IMR-90 (cell line): ENCODE results near the gene GTF2A2.

Source experiments
- MXI1 ChIP-seq: IDR thresholded peaks from 2 replicates; pipeline ENCODE4 v1.6.1; 2012; ENCODE audit warnings: low read depth, mild to moderate bottlenecking, low read length, moderate library complexity, borderline replicate concordance
- POLR2A ChIP-seq: IDR thresholded peaks from 2 replicates; pipeline ENCODE4 v1.6.1; 2012; ENCODE audit warnings: mild to moderate bottlenecking, low read depth, low read length
- TF ChIP-seq, protein P1 (sequence below): conservative IDR thresholded peaks from 2 replicates; pipeline ENCODE4 v1.5.1; 2012; ENCODE audit warnings: mild to moderate bottlenecking, low read depth, low read length, improper control_type of control experiment

DNA sequence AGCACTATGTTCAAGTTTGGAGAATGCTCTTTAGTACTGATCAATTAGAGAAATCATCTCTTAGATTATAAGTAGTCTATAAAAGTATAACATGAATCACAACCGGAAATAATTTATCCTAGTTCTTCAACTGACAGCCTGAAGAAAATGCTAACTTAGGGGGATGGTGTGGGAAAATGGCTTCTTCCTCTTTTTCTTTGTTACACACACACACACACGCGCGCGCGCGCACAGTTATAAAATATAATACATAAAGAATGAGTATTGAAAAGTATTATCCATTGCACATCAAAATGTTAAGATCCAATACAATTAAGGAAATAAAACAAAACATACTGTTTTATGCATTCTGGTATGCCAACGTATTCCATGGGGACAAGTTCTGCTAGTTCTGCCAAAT lies 11.2 kb upstream of the GTF2A2 start:
- TF ChIP-seq, protein P1, sequence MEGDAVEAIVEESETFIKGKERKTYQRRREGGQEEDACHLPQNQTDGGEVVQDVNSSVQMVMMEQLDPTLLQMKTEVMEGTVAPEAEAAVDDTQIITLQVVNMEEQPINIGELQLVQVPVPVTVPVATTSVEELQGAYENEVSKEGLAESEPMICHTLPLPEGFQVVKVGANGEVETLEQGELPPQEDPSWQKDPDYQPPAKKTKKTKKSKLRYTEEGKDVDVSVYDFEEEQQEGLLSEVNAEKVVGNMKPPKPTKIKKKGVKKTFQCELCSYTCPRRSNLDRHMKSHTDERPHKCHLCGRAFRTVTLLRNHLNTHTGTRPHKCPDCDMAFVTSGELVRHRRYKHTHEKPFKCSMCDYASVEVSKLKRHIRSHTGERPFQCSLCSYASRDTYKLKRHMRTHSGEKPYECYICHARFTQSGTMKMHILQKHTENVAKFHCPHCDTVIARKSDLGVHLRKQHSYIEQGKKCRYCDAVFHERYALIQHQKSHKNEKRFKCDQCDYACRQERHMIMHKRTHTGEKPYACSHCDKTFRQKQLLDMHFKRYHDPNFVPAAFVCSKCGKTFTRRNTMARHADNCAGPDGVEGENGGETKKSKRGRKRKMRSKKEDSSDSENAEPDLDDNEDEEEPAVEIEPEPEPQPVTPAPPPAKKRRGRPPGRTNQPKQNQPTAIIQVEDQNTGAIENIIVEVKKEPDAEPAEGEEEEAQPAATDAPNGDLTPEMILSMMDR: no peak
- TF ChIP-seq POLR2A (no peak), MXI1 (no peak)
